Heart left ventricle (tissue), 13 donors: ENCODE measurements around the gene OSBPL9.

ENCODE experiments used
- POLR2A ChIP-seq, 2 donors: fragments of 450-650 bp; IDR thresholded peaks; one replicate each; pipeline ENCODE4 v1.6.1; 2017; ENCODE audit warnings: antibody characterized with exemption in 2 of 2, mild to moderate bottlenecking in 2 of 2, moderate library complexity in 2 of 2
- TF ChIP-seq, protein P1 (sequence below), 12 donors: fragments of 200-600 bp; sonication (generic) in 4 of 12; IDR thresholded peaks; one replicate each; pipeline versions ENCODE4 v1.5.0 to v1.8.0; 2018 to 2022; ENCODE audit warnings: antibody characterized with exemption in 12 of 12, mild to moderate bottlenecking in 5 of 12
- donor health status: ischemic (EF 13 %, LVEDD 7.1; RV severe dilation, severe dysfunction).
- donor health status: DM: no; HTN: yes; CAD: no.
- donor health status: DM: no; HTN: no; CAD: no.
- donor health status: ischemic (EF 25% LVEDD 6.9; RV normal size, moderate dysfunction).
- donor health status: ischemic (EF 25% LVEDD 5.7; RV mildly dilated, moderate dysfunction).
- donor health status: ischemic (EF 35%, LVEDD 5.7; RV mildly dilated, moderate dysfunction).
- donor health status: nonischemic (EF 11% LVEDD 7.7; RV severe dilation, severe dysfunction).
- donor health status: DM: yes; HTN: yes; CAD: no.
- donor health status: PGD.
- donor health status: ischemic (EF 29% LVEDD 5.4; RV normal size, mild dysfunction).
- donor health status: nonischemic (EF 23%, LVEDD 6.1; RV moderate dilation, normal function).

DNA sequence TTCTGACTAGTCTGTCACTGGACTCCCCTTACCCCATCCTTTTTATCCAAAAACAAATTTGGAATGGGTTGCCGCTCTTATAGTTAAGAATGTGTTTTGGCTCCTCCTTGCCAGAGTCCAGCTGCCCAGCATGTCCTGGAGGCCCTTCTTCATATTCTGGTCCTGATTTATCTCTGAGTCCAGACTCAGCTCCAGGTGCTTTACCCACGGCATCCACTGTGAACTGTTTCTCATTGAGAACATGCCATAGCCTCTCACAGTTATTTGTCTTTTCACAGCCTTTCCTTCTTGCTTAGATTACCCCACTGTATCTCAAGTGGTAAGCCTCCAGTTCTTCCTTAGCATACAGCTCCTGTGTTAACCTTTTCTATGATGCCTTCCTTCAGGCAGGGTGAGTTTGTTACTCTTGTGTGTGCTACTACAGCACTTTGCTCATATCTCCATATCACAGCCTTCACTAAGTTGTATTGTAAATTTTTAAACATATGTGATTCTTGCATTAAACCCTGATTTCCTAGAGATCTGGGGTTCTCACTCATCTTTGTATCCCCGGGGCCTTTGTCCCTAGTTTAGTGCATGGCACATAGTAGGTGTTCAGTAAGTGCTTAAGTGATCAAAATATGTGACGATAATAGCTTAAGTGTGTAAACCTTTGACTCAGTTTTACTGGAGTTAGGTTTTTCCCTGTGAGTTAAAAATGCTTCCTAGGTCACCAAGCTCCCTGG, 116.0 kb downstream of the OSBPL9 start:
- TF ChIP-seq, protein P1, sequence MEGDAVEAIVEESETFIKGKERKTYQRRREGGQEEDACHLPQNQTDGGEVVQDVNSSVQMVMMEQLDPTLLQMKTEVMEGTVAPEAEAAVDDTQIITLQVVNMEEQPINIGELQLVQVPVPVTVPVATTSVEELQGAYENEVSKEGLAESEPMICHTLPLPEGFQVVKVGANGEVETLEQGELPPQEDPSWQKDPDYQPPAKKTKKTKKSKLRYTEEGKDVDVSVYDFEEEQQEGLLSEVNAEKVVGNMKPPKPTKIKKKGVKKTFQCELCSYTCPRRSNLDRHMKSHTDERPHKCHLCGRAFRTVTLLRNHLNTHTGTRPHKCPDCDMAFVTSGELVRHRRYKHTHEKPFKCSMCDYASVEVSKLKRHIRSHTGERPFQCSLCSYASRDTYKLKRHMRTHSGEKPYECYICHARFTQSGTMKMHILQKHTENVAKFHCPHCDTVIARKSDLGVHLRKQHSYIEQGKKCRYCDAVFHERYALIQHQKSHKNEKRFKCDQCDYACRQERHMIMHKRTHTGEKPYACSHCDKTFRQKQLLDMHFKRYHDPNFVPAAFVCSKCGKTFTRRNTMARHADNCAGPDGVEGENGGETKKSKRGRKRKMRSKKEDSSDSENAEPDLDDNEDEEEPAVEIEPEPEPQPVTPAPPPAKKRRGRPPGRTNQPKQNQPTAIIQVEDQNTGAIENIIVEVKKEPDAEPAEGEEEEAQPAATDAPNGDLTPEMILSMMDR (IDR thresholded peaks at IDR 0.05) = no peak
- TF ChIP-seq POLR2A (IDR thresholded peaks at IDR 0.05) = no peak
